Heart left ventricle (tissue), 16 donors: ENCODE results near the gene LCE1A. TPM values are rescaled to one million over a fixed set of nuclear protein-coding genes. Genes with fewer than 3 reads are reported as not detected.

Experiments used
- ATAC-seq, 4 donors: fragments of 200-7000 bp; cut with Tn5 transposase; one replicate each; pipeline ENCODE4 v1.9.1; 2020 to 2022; ENCODE audit warnings: moderate library complexity in 4 of 4, mild to moderate bottlenecking in 3 of 4, moderate number of reproducible peaks in 1 of 4
- DNase-seq, 5 donors: peaks; one replicate each; pipeline ENCODE4 v3.0.0-alpha.2; 2020
- H3K27ac ChIP-seq, 12 donors: fragments of 200-600 bp; sonication (generic) in 4 of 12; one replicate each; pipeline versions ENCODE4 v1.5.0 to v1.8.0; 2016 to 2022; ENCODE audit warnings: mild to moderate bottlenecking in 2 of 12
- H3K27me3 ChIP-seq, 9 donors: fragments of 200-600 bp; sonication (generic) in 2 of 9; one replicate each; pipeline versions ENCODE4 v1.5.1 to v1.8.0; 2016 to 2022; ENCODE audit warnings: mild to moderate bottlenecking in 3 of 9
- H3K36me3 ChIP-seq, 9 donors: fragments of 200-600 bp; sonication (generic) in 2 of 9; one replicate each; pipeline versions ENCODE4 v1.5.0 to v1.8.0; 2018 to 2022; ENCODE audit warnings: mild to moderate bottlenecking in 2 of 9
- H3K4me1 ChIP-seq, 12 donors: fragments of 200-600 bp; sonication (generic) in 4 of 12; one replicate each; pipeline versions ENCODE4 v1.5.0 to v1.8.0; 2016 to 2022; ENCODE audit warnings: mild to moderate bottlenecking in 3 of 12
- H3K4me3 ChIP-seq, 12 donors: fragments of 200-600 bp; sonication (generic) in 4 of 12; one replicate each; pipeline versions ENCODE4 v1.5.0 to v1.8.0; 2017 to 2022; ENCODE audit warnings: mild to moderate bottlenecking in 9 of 12, moderate library complexity in 4 of 12
- H3K9me3 ChIP-seq, 12 donors: fragments of 200-600 bp; sonication (generic) in 4 of 12; one replicate each; pipeline versions ENCODE4 v1.5.0 to v1.8.0; 2016 to 2022; ENCODE audit warnings: mild to moderate bottlenecking in 1 of 12
- POLR2A ChIP-seq, 2 donors: fragments of 450-650 bp; IDR thresholded peaks; one replicate each; pipeline ENCODE4 v1.6.1; 2017; ENCODE audit warnings: antibody characterized with exemption in 2 of 2, mild to moderate bottlenecking in 2 of 2, moderate library complexity in 2 of 2
- WGBS, 4 donors: extraction: QIAGEN DNeasy Blood & Tissue Kit in 2 of 4; methylation state at CpG; one replicate each; pipeline versions ENCODE4 v1.1.5 to v1.1.7; 2013 to 2018; 5-methylcytosine and 5-hydroxymethylcytosine counted together
- intact Hi-C, 10 donors: fragments of 100-400 bp; cut with DNase I; formaldehyde crosslinking; loops; one replicate each; pipeline versions ENCODE4 v1.11.1 to v1.14.2; 2022
- polyA plus RNA-seq, 2 donors: library from polyadenylated mRNA; stranded (reverse); fragments of 200-250 nt; gene quantifications; one replicate each; pipeline ENCODE4 v1.2.3, GENCODE V29; 2013
- total RNA-seq, 9 donors: library from RNA; depleted of rRNA in 2 of 9; stranded (reverse); fragments of >200 nt in 2 of 9; fragmentation: NEBNext Ultra II Directional in 3 of 9; extraction: Animal tissue kit (Norgen Biotek cat#: 25700) in 3 of 9; gene quantifications; one replicate each; pipeline versions ENCODE4 v1.1.0 to v1.2.4, GENCODE V29; 2016 to 2023
- TF ChIP-seq, protein P1 (sequence below), 12 donors: fragments of 200-600 bp; sonication (generic) in 4 of 12; IDR thresholded peaks; one replicate each; pipeline versions ENCODE4 v1.5.0 to v1.8.0; 2018 to 2022; ENCODE audit warnings: antibody characterized with exemption in 12 of 12, mild to moderate bottlenecking in 5 of 12
- donor health status: ischemic (EF 13 %, LVEDD 7.1; RV severe dilation, severe dysfunction).
- donor health status: healthy with polysubstance abuse.
- donor health status: DM: no; HTN: yes; CAD: no.
- donor health status: DM: no; HTN: no; CAD: no.
- donor health status: ischemic (EF 25% LVEDD 6.9; RV normal size, moderate dysfunction).
- donor health status: ischemic (EF 25% LVEDD 5.7; RV mildly dilated, moderate dysfunction).
- donor health status: healthy.
- donor health status: DM: yes; HTN: yes; CAD: no.
- donor health status: ischemic (EF 35%, LVEDD 5.7; RV mildly dilated, moderate dysfunction).
- donor health status: nonischemic (EF 11% LVEDD 7.7; RV severe dilation, severe dysfunction).
- donor health status: DM: yes; HTN: yes; CAD: no.
- donor health status: PGD.
- donor health status: ischemic (EF 29% LVEDD 5.4; RV normal size, mild dysfunction).
- donor health status: nonischemic (EF 23%, LVEDD 6.1; RV moderate dilation, normal function).

The LCE1A gene
- total and polyA plus RNA-seq, 11 donors = not detected

DNA sequence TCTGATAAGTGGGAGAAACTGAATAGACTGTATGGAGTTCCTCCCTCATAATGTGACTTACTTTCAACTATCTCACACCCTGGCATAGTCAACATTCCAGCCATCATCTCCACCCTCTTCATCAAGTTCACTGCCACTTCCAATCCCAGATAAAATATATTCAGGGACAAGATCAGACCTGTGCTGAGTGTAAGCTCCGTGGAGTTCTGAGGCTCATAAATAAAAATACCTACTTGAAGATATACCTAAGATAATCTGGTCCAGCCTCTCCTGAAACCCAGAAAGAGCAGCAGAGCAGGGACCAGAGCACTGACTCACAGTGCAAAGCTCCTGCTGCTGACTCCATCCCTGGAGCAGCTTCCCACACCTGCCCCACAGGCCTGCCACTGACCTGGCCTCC is 30.8 kb downstream of the LCE1A start:
- Histone ChIP-seq H3K27me3 (peaks cover 0 to 10% (median 0%) of the 10 kb centered on the region in 9 donors), H3K4me3 (no peak overlapping the region), H3K36me3 (no peaks in the 10 kb centered on the region), H3K27ac (no peak overlapping the region), H3K9me3 (no peaks in the 10 kb centered on the region), H3K4me1 (no peaks in the 10 kb centered on the region)
- intact Hi-C loops = no loop called here
- TF ChIP-seq, protein P1, sequence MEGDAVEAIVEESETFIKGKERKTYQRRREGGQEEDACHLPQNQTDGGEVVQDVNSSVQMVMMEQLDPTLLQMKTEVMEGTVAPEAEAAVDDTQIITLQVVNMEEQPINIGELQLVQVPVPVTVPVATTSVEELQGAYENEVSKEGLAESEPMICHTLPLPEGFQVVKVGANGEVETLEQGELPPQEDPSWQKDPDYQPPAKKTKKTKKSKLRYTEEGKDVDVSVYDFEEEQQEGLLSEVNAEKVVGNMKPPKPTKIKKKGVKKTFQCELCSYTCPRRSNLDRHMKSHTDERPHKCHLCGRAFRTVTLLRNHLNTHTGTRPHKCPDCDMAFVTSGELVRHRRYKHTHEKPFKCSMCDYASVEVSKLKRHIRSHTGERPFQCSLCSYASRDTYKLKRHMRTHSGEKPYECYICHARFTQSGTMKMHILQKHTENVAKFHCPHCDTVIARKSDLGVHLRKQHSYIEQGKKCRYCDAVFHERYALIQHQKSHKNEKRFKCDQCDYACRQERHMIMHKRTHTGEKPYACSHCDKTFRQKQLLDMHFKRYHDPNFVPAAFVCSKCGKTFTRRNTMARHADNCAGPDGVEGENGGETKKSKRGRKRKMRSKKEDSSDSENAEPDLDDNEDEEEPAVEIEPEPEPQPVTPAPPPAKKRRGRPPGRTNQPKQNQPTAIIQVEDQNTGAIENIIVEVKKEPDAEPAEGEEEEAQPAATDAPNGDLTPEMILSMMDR (IDR thresholded peaks at IDR 0.05) = no peak
- TF ChIP-seq POLR2A (IDR thresholded peaks at IDR 0.05) = no peak
- 40 to 56% (median 49%) methylated on average over 1 of the region's 1 CpG for WGBS, 4 donors
- no peak for DNase-seq
- ATAC-seq = no peak

DNA sequence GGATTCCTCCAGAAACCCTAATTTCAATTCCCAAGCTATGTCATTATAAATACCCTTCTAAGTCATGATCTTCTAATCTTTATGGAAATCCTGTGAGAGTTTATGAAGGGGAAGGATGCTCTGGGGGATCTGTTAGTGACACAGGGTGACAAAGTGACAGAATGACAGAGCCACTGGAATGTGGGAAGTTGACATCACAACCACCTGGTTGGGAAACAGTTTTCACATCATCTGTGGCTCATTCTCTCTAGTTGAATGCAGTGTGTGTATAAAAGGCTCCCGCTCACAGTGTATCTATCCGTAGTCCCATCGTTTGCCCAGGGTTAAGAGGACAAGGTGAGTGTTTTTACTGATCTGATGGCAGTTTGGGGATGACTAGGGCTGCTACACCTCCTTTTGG is 32.4 kb downstream of the LCE1A start, which contains the start of gene LCE7A:
Gene LCE7A (plus strand): TSS at position 301 of the 400 bp plus-strand sequence. CDS start 702 bp downstream, outside the sequence.
- Histone ChIP-seq H3K4me3 (no peak within 1 kb of the TSS), H3K4me1 (no peaks in the 10 kb centered on the region), H3K27ac (no peak within 1 kb of the TSS), H3K36me3 (no peaks in the 10 kb centered on the region), H3K9me3 (no peaks in the 10 kb centered on the region), H3K27me3 (peaks cover 0 to 10% (median 0%) of the 10 kb centered on the region in 9 donors)
- WGBS, 4 donors = 74 to 84% (median 80%) methylated on average over 3 of the region's 3 CpGs
- intact Hi-C loops = no loop called here
- no peak for ATAC-seq
- DNase-seq = no peak
- TF ChIP-seq POLR2A (IDR thresholded peaks at IDR 0.05) = no peak
- TF ChIP-seq, protein P1 (IDR thresholded peaks at IDR 0.05) = no peak

DNA sequence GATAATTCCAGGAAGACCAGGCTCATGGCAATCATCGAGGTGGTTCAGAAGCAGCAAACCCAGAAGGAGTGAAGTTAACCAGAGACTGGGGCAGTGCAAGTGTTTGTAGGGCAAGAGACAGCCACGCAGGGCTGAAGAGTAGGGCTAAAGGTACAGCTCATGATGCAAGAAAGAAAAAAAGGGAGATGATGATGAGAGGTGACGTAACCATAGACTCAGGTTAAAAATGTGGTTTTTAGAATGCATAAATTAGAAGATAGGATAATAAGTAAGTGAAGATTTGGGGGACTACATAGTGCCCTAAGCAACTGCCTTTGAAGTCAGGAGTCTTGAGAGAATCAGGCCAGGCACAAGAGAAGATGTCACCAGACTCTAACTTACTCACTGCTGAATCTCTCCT is 32.9 kb downstream of the LCE1A start:
- Histone ChIP-seq H3K9me3 (no peaks in the 10 kb centered on the region), H3K27me3 (peaks cover 0 to 10% (median 0%) of the 10 kb centered on the region in 9 donors), H3K27ac (no peak overlapping the region), H3K4me3 (no peak overlapping the region), H3K4me1 (no peaks in the 10 kb centered on the region), H3K36me3 (no peaks in the 10 kb centered on the region)
- ATAC-seq (no peak), DNase-seq (no peak)
- TF ChIP-seq, protein P1 (IDR thresholded peaks at IDR 0.05) = no peak
- TF ChIP-seq POLR2A (IDR thresholded peaks at IDR 0.05) = no peak
- intact Hi-C loops = no loop called here
- WGBS, 4 donors = 51 to 64% (median 62%) methylated on average over 3 of the region's 3 CpGs

DNA sequence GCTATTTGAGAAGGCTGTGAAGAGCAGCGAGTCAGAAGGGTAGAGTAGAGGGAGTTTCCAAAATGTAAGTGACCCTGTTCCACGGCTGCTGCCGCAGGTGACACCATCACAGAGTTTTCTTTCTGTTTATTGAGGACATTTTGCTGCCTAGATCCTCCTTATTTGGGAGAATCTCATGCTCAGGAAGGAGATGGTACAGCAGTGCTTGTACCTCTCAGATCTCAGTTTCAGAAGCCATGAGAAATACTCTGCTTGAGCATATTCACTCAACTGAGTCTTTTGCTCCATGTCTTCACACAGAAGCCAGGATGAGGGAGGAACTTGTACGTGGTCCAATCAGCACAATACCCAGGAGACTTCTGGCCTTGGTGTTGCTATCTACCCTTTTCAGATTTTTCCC is 34.1 kb downstream of the LCE1A start:
- intact Hi-C loops = no loop called here
- 58 to 71% (median 65%) methylated on average over 4 of the region's 4 CpGs for WGBS, 4 donors

More for the DNA sequence above, 34.1 kb downstream of the LCE1A start:
- DNase-seq = no peak
- H3K4me3 ChIP-seq = no peak overlapping the region
- TF ChIP-seq POLR2A (IDR thresholded peaks at IDR 0.05) = no peak
- TF ChIP-seq, protein P1 (IDR thresholded peaks at IDR 0.05) = no peak
- no peaks in the 10 kb centered on the region for H3K4me1 ChIP-seq
- H3K27ac ChIP-seq = no peak overlapping the region
- ATAC-seq = no peak
- H3K36me3 ChIP-seq = no peaks in the 10 kb centered on the region
- no peaks in the 10 kb centered on the region for H3K9me3 ChIP-seq
- peaks cover 0 to 10% (median 0%) of the 10 kb centered on the region in 9 donors for H3K27me3 ChIP-seq
